K562 (cell line): ENCODE data around the gene AAMP. TPM values are rescaled to one million over a fixed set of nuclear protein-coding genes. Genes with fewer than 3 reads are reported as not detected.

Experiments used
- ATAC-seq: fragments of 200-7000 bp; cut with Tn5 transposase; 3 replicates; pipeline ENCODE4 v1.9.1; 2020; ENCODE audit warnings: moderate library complexity
- BruUV-seq: library from RNA; stranded (reverse); fragments of 400-500 nt; replicated peaks from 2 replicates; lab custom pipeline; 2021; lab: Mats Ljungman, UMichigan
- CTCF ChIA-PET: fragments of 300-600 bp; formaldehyde crosslinking; extraction: SDS; loops from one replicate; lab custom pipeline; 2021; ENCODE audit warnings: low intra/inter-chr PET ratio; lab: Yijun Ruan, JAX
- POLR2A ChIA-PET: fragments of 300-600, 350-650 bp; sonication (Branson Sonifier 250); formaldehyde crosslinking; extraction: SDS; loops from one replicate; lab custom pipeline; 2021; ENCODE audit warnings: antibody characterized with exemption, inconsistent platforms; lab: Yijun Ruan, JAX
- DNase-seq, 4 experiments: peaks; one replicate each; pipeline versions ENCODE4 v3.0.0 to v3.0.0-alpha.2; 2011 to 2018; ENCODE audit warnings: low spot score in 3 of 4, mixed read lengths in 3 of 4; ENCODE audit errors: extremely low read depth in 1 of 4
- FAIRE-seq: peaks from 2 replicates; lab custom pipeline; 2011; peaks lifted over from hg19 to GRCh38; lab: Jason Lieb, UNC
- H2AFZ ChIP-seq: 2 replicates; pipeline ENCODE4 v1.6.0; 2011; ENCODE audit warnings: low read depth, low read length, control low read depth, inconsistent platforms
- H3K27ac ChIP-seq: fragments of 200-600 bp; 3 replicates; pipeline ENCODE4 v1.8.0; 2011; ENCODE audit warnings: low read depth, mild to moderate bottlenecking, control low read depth, inconsistent platforms, low read length, moderate library complexity, mixed read lengths; ENCODE audit errors: extremely low read depth
- H3K27me3 ChIP-seq, 2 experiments: fragments of 300-600 bp in 1 of 2; 2 replicates in 1 of 2; 3 replicates in 1 of 2; pipeline versions ENCODE4 v1.6.0 to v1.8.0; 2011; ENCODE audit warnings: inconsistent platforms in 2 of 2, low read length in 2 of 2, mild to moderate bottlenecking in 1 of 2, mixed read lengths in 1 of 2, moderate library complexity in 1 of 2; ENCODE audit not compliant: control insufficient read depth in 2 of 2, insufficient read depth in 2 of 2
- H3K36me3 ChIP-seq: fragments of 300-600 bp; 3 replicates; pipeline ENCODE4 v1.8.0; 2011; ENCODE audit warnings: mild to moderate bottlenecking, low read length, inconsistent platforms; ENCODE audit not compliant: control insufficient read depth, insufficient read depth
- H3K4me1 ChIP-seq, 2 experiments: fragments of 200-600 bp in 1 of 2; replicated peaks in 1 of 2; 2 replicates in 1 of 2; 3 replicates in 1 of 2; pipeline versions ENCODE4 v1.5.1 to v1.8.0; 2011; ENCODE audit warnings: inconsistent platforms in 2 of 2, low read length in 2 of 2, mild to moderate bottlenecking in 1 of 2, mixed read lengths in 1 of 2, moderate library complexity in 1 of 2; ENCODE audit not compliant: control insufficient read depth in 2 of 2, insufficient read depth in 2 of 2
- H3K4me2 ChIP-seq: 2 replicates; pipeline ENCODE4 v1.6.1; 2011; ENCODE audit warnings: low read length, control low read depth, inconsistent platforms, mixed read lengths; ENCODE audit not compliant: insufficient read depth
- H3K4me3 ChIP-seq: fragments of 200-600 bp; sonication (generic), shearing (Covaris generic); 2 replicates; pipeline ENCODE4 v1.5.1; 2016; ENCODE audit warnings: control low read depth, inconsistent platforms
- H3K79me2 ChIP-seq: fragments of 200-600 bp; 3 replicates; pipeline ENCODE4 v1.8.0; 2011; ENCODE audit warnings: low read length, inconsistent platforms; ENCODE audit not compliant: control insufficient read depth, insufficient read depth
- H3K9ac ChIP-seq, 2 experiments: 2 replicates each; pipeline versions ENCODE4 v1.6.0 to v1.6.1; 2011; ENCODE audit warnings: low read depth in 2 of 2, low read length in 2 of 2, control low read depth in 1 of 2, inconsistent platforms in 1 of 2, mild to moderate bottlenecking in 1 of 2, mixed read lengths in 1 of 2; ENCODE audit not compliant: insufficient read depth in 1 of 2
- H3K9me1 ChIP-seq: one replicate; pipeline ENCODE4 v1.6.0; 2011; ENCODE audit warnings: inconsistent platforms, mild to moderate bottlenecking, low read length, moderate library complexity; ENCODE audit not compliant: control insufficient read depth, insufficient read depth
- H3K9me3 ChIP-seq: replicated peaks from 2 replicates; pipeline ENCODE4 v1.5.1; 2011; ENCODE audit warnings: low read depth, low read length, inconsistent platforms; ENCODE audit not compliant: control insufficient read depth, insufficient read depth
- H4K20me1 ChIP-seq: replicated peaks from 2 replicates; pipeline ENCODE4 v1.6.1; 2011; ENCODE audit warnings: low read length, inconsistent platforms, mixed read lengths; ENCODE audit not compliant: control insufficient read depth, insufficient read depth
- ADNP ChIP-seq: fragments of 200-800 bp; sonication (Bioruptor generic); IDR thresholded peaks from 2 replicates; pipeline ENCODE4 v1.6.1; 2016; ENCODE audit warnings: missing genetic modification characterization, missing compliant biosample characterization
- ARID4B ChIP-seq: sonication (generic); formaldehyde crosslinking; IDR thresholded peaks from 2 replicates; pipeline ENCODE4 v1.8.0; 2022; ENCODE audit warnings: mild to moderate bottlenecking, missing genetic modification reagents
- CTBP1 ChIP-seq: fragments of 450-650 bp; IDR thresholded peaks from 2 replicates; pipeline ENCODE4 v1.6.1; 2016; ENCODE audit warnings: borderline replicate concordance
- DLX4 ChIP-seq: fragments of 250-450 bp; sonication (Bioruptor Pico); IDR thresholded peaks from 2 replicates; pipeline ENCODE4 v1.6.1; 2021; ENCODE audit warnings: mild to moderate bottlenecking
- JUND ChIP-seq, 2 experiments: IDR thresholded peaks; 2 replicates in 1 of 2; 3 replicates in 1 of 2; pipeline ENCODE4 v1.6.1; 2011; ENCODE audit warnings: borderline replicate concordance in 2 of 2, low read depth in 2 of 2, low read length in 2 of 2, improper control_type of control experiment in 1 of 2, missing biosample characterization in 1 of 2, missing genetic modification characterization in 1 of 2, missing genetic modification reagents in 1 of 2
- MEIS2 ChIP-seq: fragments of 450-650 bp; IDR thresholded peaks from 2 replicates; pipeline ENCODE4 v1.6.1; 2014; ENCODE audit warnings: mild to moderate bottlenecking; ENCODE audit not compliant: partially characterized antibody
- ZBTB12 ChIP-seq: fragments of 250-450 bp; sonication (Bioruptor Pico); IDR thresholded peaks from 2 replicates; pipeline ENCODE4 v1.4.0; 2020
- ZNF592 ChIP-seq: fragments of 450-650 bp; IDR thresholded peaks from 2 replicates; pipeline ENCODE4 v1.6.1; 2017; ENCODE audit warnings: antibody characterized with exemption, mild to moderate bottlenecking
- WGBS: fragments of 100-300 bp; shearing (Covaris generic); methylation state at CpG from one replicate; pipeline ENCODE4 v1.1.6; 2016; ENCODE audit warnings: low coverage, mixed read lengths; ENCODE audit not compliant: insufficient coverage; ENCODE audit errors: missing lambda C conversion rate; 5-methylcytosine and 5-hydroxymethylcytosine counted together
- in situ Hi-C: fragments of 300-500 bp; cut with MboI; formaldehyde crosslinking; loops from 4 replicates; pipeline ENCODE4 v1.15.0; 2018; ENCODE audit warnings: inconsistent platforms, mixed read lengths
- intact Hi-C: fragments of 100-400 bp; cut with micrococcal nuclease; formaldehyde crosslinking; loops from 2 replicates; pipeline ENCODE4 v1.14.2; 2022
- polyA plus RNA-seq, 8 experiments: library from polyadenylated mRNA; depleted of rRNA in 4 of 8; stranded (reverse) in 5 of 8; unstranded in 3 of 8; fragments of >200 nt; fragmentation: Nextera tagmentation in 2 of 8; fragmentation: Illumina TruSeq in 1 of 8; extraction: Ambion mirVana in 2 of 8; extraction: Trizol in 1 of 8; gene quantifications; 2 replicates each; pipeline versions ENCODE4 v1.2.1 to v1.2.3, GENCODE V29; 2011 to 2014; ENCODE audit warnings: inconsistent platforms in 1 of 8, missing spikeins in 1 of 8
- total RNA-seq, 7 experiments: library from RNA; depleted of rRNA in 6 of 7; stranded (reverse); fragments of >200 nt in 6 of 7; fragmentation: Illumina TruSeq in 2 of 7; extraction: Trizol in 2 of 7; gene quantifications; 2 replicates each; pipeline versions ENCODE4 v1.2.1 to v1.2.3, GENCODE V29; 2011 to 2021; ENCODE audit warnings: low replicate concordance in 1 of 7

The AAMP gene
- total and polyA plus RNA-seq, 9 of the 15 experiments (the other 6 are each of a cell fraction or from before 2014, with no cell fraction given) = 5.7 to 197 (median 94.1) TPM

GRCh38 chr2:218301176-218301819, 31.4 kb upstream of the AAMP start:
- Histone ChIP-seq H2AFZ (peak overlapping the region; percentile 93), H3K27ac (peak overlapping the region; percentile 59), H3K36me3 (no peaks in the 10 kb centered on the region), H4K20me1 (no peaks in the 10 kb centered on the region), H3K27me3 (no peaks in the 10 kb centered on the region), H3K9me1 (no peaks in the 10 kb centered on the region), H3K4me3 (no peak overlapping the region), H3K79me2 (no peaks in the 10 kb centered on the region), H3K4me1 (peaks cover 0 to 10% of the 10 kb centered on the region in 2 experiments; a peak in 3 of 5 replicates), H3K4me2 (no peak overlapping the region), H3K9ac (peak overlapping the region in 1 of 2 experiments; percentile 43; a peak in 2 of 4 replicates), H3K9me3 (no peaks in the 10 kb centered on the region)
- WGBS = under 1% methylated on average over 9 of the region's 9 CpGs
- ATAC-seq (peak; percentile 91), FAIRE-seq (peak; percentile 99), DNase-seq (peak; percentile 38 to 89 (median 47))
- in situ Hi-C loops (loop anchor here (5.0 kb wide), 1 partner anchor 56 kb away; the partner anchor contains the start of gene CATIP), intact Hi-C loops (loop anchor here (1.0 to 5.0 kb wide), 5 partner anchors 55 to 546 kb away; partner anchors contain the start of gene CATIP)
- POLR2A ChIA-PET = interaction anchor here (0.6 to 1.5 kb wide), 2 partner anchors 56 to 66 kb away, joined by 3 to 4 read pairs; no protein-coding TSS in a partner anchor
- BruUV-seq = no TSS peak
- CTCF ChIA-PET = interaction anchor here (0.6 to 2.7 kb wide), 5 partner anchors 31 to 345 kb away, joined by 3 to 13 read pairs (median 7); partner anchors contain the start of genes AAMP, CATIP and PNKD
- TF ChIP-seq MEIS2 (peak; percentile 55), JUND (IDR thresholded peaks at IDR 0.05; ENCODE audit: borderline replicate concordance, low read depth, low read length) (0 out of 2 replicates have a peak, but pooled peaks have one; percentile 30), JUND (tag; IDR thresholded peaks at IDR 0.05; ENCODE audit: borderline replicate concordance, low read depth, low read length) (peak; percentile 10; the same call in 1 of the 3 replicates), ARID4B (CRISPR knock-in tag) (no peak), ZNF592 (peak; percentile 34; the same call in 1 of the 2 replicates), DLX4 (CRISPR knock-in tag) (no peak), CTBP1 (peak; percentile 23; the same call in 1 of the 2 replicates), ADNP (peak; percentile 87), ZBTB12 (CRISPR knock-in tag) (no peak)
